ENCODE results near the gene GRIN2A.

The GRIN2A gene

GRCh38 chr16:10077861-10078260, 104.4 kb downstream of the GRIN2A start:
- Histone ChIP-seq H2AFZ (ENCODE audit: low read depth) (no peak overlapping the region), H3K4me2 (no peak overlapping the region), H4K20me1 (ENCODE audit: insufficient read depth) (no peaks in the 10 kb centered on the region), H3K79me2 (ENCODE audit: insufficient read depth, low read depth) (no peaks in the 10 kb centered on the region), H3K9ac (no peak overlapping the region), H3K4me3 (IDR thresholded peaks at IDR 0.05; ENCODE audit: insufficient read depth, low read depth, low read length) (no peak overlapping the region), H3K36me3 (ENCODE audit: insufficient read depth) (no peaks in the 10 kb centered on the region), H3K27ac (no peak overlapping the region), H3K27me3 (ENCODE audit: insufficient read depth, low read depth) (no peaks in the 10 kb centered on the region), H3K4me1 (ENCODE audit: low read depth, poor library complexity, severe bottlenecking) (no peaks in the 10 kb centered on the region)
- no peak for TF ChIP-seq CTCF (conservative IDR thresholded peaks at IDR 0.05; ENCODE audit: low read depth, low read length)

GRCh38 chr16:10076037-10076436, 106.2 kb downstream of the GRIN2A start:
- no peaks in the 10 kb centered on the region for H3K27me3 ChIP-seq (ENCODE audit: insufficient read depth, low read depth)
- no peaks in the 10 kb centered on the region for H3K79me2 ChIP-seq (ENCODE audit: insufficient read depth, low read depth)
- TF ChIP-seq CTCF (conservative IDR thresholded peaks at IDR 0.05; ENCODE audit: low read depth, low read length), result no peak
- H4K20me1 ChIP-seq (ENCODE audit: insufficient read depth), result no peaks in the 10 kb centered on the region
- H3K4me1 ChIP-seq (ENCODE audit: low read depth, poor library complexity, severe bottlenecking), result no peaks in the 10 kb centered on the region
- H3K4me3 ChIP-seq (IDR thresholded peaks at IDR 0.05; ENCODE audit: insufficient read depth, low read depth, low read length), result no peak overlapping the region
- H3K36me3 ChIP-seq (ENCODE audit: insufficient read depth), result no peaks in the 10 kb centered on the region
- H3K4me2 ChIP-seq, result no peak overlapping the region
- H3K9ac ChIP-seq, result no peak overlapping the region
- H3K27ac ChIP-seq, result no peak overlapping the region
- no peak overlapping the region for H2AFZ ChIP-seq (ENCODE audit: low read depth)

- Histone ChIP-seq H3K27ac (no peak overlapping the region), H3K4me3 (IDR thresholded peaks at IDR 0.05; ENCODE audit: insufficient read depth, low read depth, low read length) (no peak overlapping the region), H3K4me2 (no peak overlapping the region), H3K4me1 (ENCODE audit: low read depth, poor library complexity, severe bottlenecking) (no peaks in the 10 kb centered on the region), H3K27me3 (ENCODE audit: insufficient read depth, low read depth) (no peaks in the 10 kb centered on the region), H3K36me3 (ENCODE audit: insufficient read depth) (no peaks in the 10 kb centered on the region), H3K79me2 (ENCODE audit: insufficient read depth, low read depth) (no peaks in the 10 kb centered on the region), H4K20me1 (ENCODE audit: insufficient read depth) (no peaks in the 10 kb centered on the region), H3K9ac (no peak overlapping the region), H2AFZ (ENCODE audit: low read depth) (no peak overlapping the region)
- TF ChIP-seq CTCF (conservative IDR thresholded peaks at IDR 0.05; ENCODE audit: low read depth, low read length), result no peak
Measured at GRCh38 chr16:10070591-10070990, 111.6 kb downstream of the GRIN2A start.

- Histone ChIP-seq H3K79me2 (ENCODE audit: insufficient read depth, low read depth) (no peaks in the 10 kb centered on the region), H4K20me1 (ENCODE audit: insufficient read depth) (no peaks in the 10 kb centered on the region), H2AFZ (ENCODE audit: low read depth) (no peak overlapping the region), H3K27me3 (ENCODE audit: insufficient read depth, low read depth) (no peaks in the 10 kb centered on the region), H3K4me2 (no peak overlapping the region), H3K4me3 (IDR thresholded peaks at IDR 0.05; ENCODE audit: insufficient read depth, low read depth, low read length) (no peak overlapping the region), H3K4me1 (ENCODE audit: low read depth, poor library complexity, severe bottlenecking) (no peaks in the 10 kb centered on the region), H3K36me3 (ENCODE audit: insufficient read depth) (no peaks in the 10 kb centered on the region), H3K9ac (no peak overlapping the region), H3K27ac (no peak overlapping the region)
- no peak for TF ChIP-seq CTCF (conservative IDR thresholded peaks at IDR 0.05; ENCODE audit: low read depth, low read length)
Measured at GRCh38 chr16:10069374-10069773, 112.9 kb downstream of the GRIN2A start.

- H3K4me3 ChIP-seq (IDR thresholded peaks at IDR 0.05; ENCODE audit: insufficient read depth, low read depth, low read length), result no peak overlapping the region
- no peak overlapping the region for H3K4me2 ChIP-seq
- no peaks in the 10 kb centered on the region for H4K20me1 ChIP-seq (ENCODE audit: insufficient read depth)
- no peak for TF ChIP-seq CTCF (conservative IDR thresholded peaks at IDR 0.05; ENCODE audit: low read depth, low read length)
- no peak overlapping the region for H3K9ac ChIP-seq
- H3K27me3 ChIP-seq (ENCODE audit: insufficient read depth, low read depth), result no peaks in the 10 kb centered on the region
- H3K4me1 ChIP-seq (ENCODE audit: low read depth, poor library complexity, severe bottlenecking), result no peaks in the 10 kb centered on the region
- no peak overlapping the region for H3K27ac ChIP-seq
- no peaks in the 10 kb centered on the region for H3K79me2 ChIP-seq (ENCODE audit: insufficient read depth, low read depth)
- H3K36me3 ChIP-seq (ENCODE audit: insufficient read depth), result no peaks in the 10 kb centered on the region
- no peak overlapping the region for H2AFZ ChIP-seq (ENCODE audit: low read depth)
Measured at GRCh38 chr16:10067835-10068234, 114.4 kb downstream of the GRIN2A start.

Measured in KMS-11 (cell line).